Neutrophil (primary cell): Measurements from ENCODE around the gene CAMK1D.
"Not testable (repeated sequence)": the region's sequence is repeated elsewhere in the genome, so short reads cannot be mapped to it uniquely, and the experiment has no call there.

Experiments used
- H3K27ac ChIP-seq: fragments of 200-600 bp; sonication (generic); 2 replicates; pipeline ENCODE4 v1.5.1; 2016; ENCODE audit warnings: mild to moderate bottlenecking, moderate library complexity
- H3K27me3 ChIP-seq: fragments of 200-600 bp; sonication (generic); 2 replicates; pipeline ENCODE4 v1.6.0; 2016; ENCODE audit warnings: mild to moderate bottlenecking
- H3K36me3 ChIP-seq: fragments of 200-600 bp; sonication (generic); 2 replicates; pipeline ENCODE4 v1.5.1; 2017
- H3K4me1 ChIP-seq, 2 experiments: fragments of 200-600 bp in 1 of 2; sonication (generic) in 1 of 2; 1 replicate in 1 of 2; 2 replicates in 1 of 2; pipeline versions ENCODE4 v1.5.1 to v1.6.1; 2013 to 2016; ENCODE audit warnings: low read depth in 1 of 2, low read length in 1 of 2, mild to moderate bottlenecking in 1 of 2, moderate library complexity in 1 of 2; ENCODE audit not compliant: control insufficient read depth in 1 of 2, insufficient read depth in 1 of 2
- H3K4me3 ChIP-seq, 2 experiments: fragments of 200-600 bp in 1 of 2; sonication (generic) in 1 of 2; 1 replicate in 1 of 2; 2 replicates in 1 of 2; pipeline ENCODE4 v1.5.1; 2013 to 2016; ENCODE audit warnings: low read depth in 1 of 2, low read length in 1 of 2, mild to moderate bottlenecking in 1 of 2, moderate library complexity in 1 of 2
- H3K9me3 ChIP-seq: fragments of 200-600 bp; sonication (generic); 2 replicates; pipeline ENCODE4 v1.5.1; 2016
- TF ChIP-seq, protein P1 (sequence below): fragments of 200-600 bp; sonication (generic); IDR thresholded peaks from 2 replicates; pipeline ENCODE4 v1.5.1; 2016; ENCODE audit warnings: antibody characterized with exemption

The CAMK1D gene

DNA sequence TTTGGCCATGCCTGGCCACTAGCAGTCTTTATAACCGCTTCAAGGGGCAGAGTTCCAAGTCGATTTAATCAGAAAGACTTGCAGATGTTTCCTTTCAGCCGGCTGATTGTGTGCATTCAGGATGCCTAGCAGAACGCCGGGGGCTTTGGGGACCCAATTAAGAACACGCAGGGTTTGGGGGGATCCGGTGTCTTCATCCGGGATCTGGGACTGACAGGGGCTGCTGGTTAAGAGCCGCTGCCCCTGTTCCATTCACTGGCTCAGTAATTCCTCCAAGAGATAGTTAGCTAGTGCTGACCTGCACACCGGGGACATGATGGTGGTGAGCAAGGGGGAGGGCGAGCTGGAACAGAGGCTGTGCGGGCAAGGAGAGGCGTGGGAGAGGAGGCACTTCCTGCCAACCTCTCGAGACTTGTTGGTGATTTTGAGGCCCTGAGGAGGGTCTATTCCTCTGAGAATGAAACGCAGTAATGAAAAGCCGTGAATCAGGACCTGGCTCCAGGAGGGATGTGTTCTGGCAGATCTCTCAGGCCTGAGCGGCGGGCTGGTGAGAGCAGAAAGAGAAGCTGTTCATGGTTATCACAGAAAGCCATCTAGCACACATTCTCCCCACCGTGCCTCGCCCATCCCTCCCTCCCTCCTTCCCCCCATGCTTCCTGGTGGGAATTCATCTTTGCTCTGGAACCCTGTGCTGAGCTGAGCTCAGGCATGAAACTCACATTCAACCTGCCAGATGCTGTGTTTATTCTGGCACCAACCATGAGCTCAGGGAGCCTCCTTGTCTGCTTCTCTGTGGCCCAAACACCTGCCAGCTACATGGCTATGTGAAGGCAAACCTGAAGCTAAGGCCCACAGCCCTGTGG lies 500.2 kb downstream of the CAMK1D start:
- H3K9me3 ChIP-seq: no peaks in the 10 kb centered on the region
- peaks cover 44% of the 10 kb centered on the region for H3K27me3 ChIP-seq
- no peaks in the 10 kb centered on the region for H3K36me3 ChIP-seq
- H3K4me3 ChIP-seq: no peak overlapping the region
- H3K4me1 ChIP-seq: no peaks in the 10 kb centered on the region
- TF ChIP-seq, protein P1, sequence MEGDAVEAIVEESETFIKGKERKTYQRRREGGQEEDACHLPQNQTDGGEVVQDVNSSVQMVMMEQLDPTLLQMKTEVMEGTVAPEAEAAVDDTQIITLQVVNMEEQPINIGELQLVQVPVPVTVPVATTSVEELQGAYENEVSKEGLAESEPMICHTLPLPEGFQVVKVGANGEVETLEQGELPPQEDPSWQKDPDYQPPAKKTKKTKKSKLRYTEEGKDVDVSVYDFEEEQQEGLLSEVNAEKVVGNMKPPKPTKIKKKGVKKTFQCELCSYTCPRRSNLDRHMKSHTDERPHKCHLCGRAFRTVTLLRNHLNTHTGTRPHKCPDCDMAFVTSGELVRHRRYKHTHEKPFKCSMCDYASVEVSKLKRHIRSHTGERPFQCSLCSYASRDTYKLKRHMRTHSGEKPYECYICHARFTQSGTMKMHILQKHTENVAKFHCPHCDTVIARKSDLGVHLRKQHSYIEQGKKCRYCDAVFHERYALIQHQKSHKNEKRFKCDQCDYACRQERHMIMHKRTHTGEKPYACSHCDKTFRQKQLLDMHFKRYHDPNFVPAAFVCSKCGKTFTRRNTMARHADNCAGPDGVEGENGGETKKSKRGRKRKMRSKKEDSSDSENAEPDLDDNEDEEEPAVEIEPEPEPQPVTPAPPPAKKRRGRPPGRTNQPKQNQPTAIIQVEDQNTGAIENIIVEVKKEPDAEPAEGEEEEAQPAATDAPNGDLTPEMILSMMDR: no peak
- no peak overlapping the region for H3K27ac ChIP-seq

DNA sequence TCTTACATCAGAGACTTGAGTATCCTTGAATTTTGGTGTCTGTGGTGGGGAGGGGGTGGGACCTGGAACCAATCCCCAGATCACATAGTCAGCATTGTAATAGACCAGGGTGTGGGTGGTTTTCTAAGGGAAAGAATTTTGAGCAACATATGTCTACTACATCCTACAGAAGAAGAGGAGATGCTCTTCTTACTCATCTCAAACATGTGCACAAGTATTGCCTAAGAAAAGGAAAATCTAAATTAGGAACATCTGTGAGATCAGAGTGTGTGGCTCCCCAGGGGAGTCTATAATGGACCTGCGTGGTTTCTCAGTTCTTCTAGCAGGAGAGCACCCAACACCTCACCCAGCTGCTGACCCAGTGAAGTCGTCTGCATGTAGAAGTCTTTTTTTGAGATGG lies 503.3 kb downstream of the CAMK1D start:
- no peak overlapping the region for H3K4me3 ChIP-seq
- H3K4me1 ChIP-seq: no peaks in the 10 kb centered on the region
- no peaks in the 10 kb centered on the region for H3K36me3 ChIP-seq
- no peak overlapping the region for H3K27ac ChIP-seq
- H3K27me3 ChIP-seq: peaks cover 28% of the 10 kb centered on the region
- H3K9me3 ChIP-seq: no peaks in the 10 kb centered on the region
- TF ChIP-seq, protein P1: no peak

DNA sequence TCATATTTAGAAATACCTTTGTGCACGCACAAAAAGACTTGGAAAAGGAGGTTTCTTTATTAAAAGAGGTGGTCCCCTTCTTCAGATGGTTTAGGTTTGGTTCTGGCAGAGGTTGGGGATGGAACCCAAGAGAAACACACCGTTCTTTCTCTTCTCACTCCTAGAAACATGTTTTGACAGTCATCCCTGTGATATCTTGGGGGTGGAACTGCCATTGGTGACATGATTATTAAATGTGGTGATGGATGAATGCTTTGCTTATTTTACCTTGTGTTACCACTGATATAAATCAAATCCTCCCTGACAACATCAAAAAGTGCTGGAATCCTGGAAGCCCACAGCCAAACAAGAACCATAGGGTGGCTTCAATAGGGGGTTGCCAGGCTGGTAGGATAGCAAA lies 505.6 kb downstream of the CAMK1D start:
- Histone ChIP-seq H3K4me3 (no peak overlapping the region), H3K27ac (no peak overlapping the region), H3K4me1 (no peaks in the 10 kb centered on the region), H3K36me3 (no peaks in the 10 kb centered on the region), H3K9me3 (no peaks in the 10 kb centered on the region), H3K27me3 (peaks cover 5% of the 10 kb centered on the region)
- TF ChIP-seq, protein P1: no peak

DNA sequence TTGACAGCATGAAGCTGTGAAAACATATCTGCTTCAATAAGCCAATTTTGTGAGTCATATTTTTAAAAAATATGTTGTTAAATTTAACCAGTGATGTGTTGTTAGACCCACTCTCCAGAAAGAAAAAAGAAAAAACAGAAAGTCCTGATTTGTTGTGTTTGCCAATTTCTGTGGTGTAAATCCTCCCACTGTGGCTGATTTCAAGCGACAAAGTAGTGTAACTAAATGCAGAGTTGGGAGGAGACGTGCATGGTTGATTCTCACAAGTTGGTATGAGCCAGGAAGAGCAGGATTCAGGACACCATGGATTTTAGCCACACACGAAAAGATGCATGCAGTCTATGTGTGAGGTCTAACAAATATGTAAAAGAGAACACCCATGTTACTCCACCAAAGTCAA lies 513.1 kb downstream of the CAMK1D start:
- Histone ChIP-seq H3K9me3 (no peaks in the 10 kb centered on the region), H3K4me3 (no peak overlapping the region), H3K27ac (no peak overlapping the region), H3K36me3 (no peaks in the 10 kb centered on the region), H3K27me3 (no peaks in the 10 kb centered on the region), H3K4me1 (no peaks in the 10 kb centered on the region)
- TF ChIP-seq, protein P1: no peak

DNA sequence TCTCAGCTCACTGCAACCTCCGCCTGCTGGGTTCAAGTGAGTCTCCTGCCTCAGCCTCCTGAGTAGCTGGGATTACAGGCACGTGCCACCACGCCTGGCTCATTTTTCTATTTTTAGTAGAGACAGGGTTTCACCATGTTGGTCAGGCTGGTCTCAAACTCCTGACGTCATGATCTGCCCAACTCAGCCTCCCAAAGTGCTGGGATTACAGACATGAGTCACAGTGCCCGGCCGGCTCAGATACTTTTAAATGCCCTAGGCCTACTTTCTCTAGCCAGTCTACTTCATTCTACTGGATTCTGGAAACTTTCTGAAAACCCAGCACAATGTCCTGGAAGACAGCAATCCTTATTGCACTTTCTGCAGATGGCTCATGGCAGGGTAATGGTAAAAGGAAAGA lies 516.2 kb downstream of the CAMK1D start:
- not testable (repeated sequence) for H3K27ac ChIP-seq, H3K4me1 ChIP-seq, H3K4me3 ChIP-seq, H3K27me3 ChIP-seq, H3K36me3 ChIP-seq, H3K9me3 ChIP-seq

DNA sequence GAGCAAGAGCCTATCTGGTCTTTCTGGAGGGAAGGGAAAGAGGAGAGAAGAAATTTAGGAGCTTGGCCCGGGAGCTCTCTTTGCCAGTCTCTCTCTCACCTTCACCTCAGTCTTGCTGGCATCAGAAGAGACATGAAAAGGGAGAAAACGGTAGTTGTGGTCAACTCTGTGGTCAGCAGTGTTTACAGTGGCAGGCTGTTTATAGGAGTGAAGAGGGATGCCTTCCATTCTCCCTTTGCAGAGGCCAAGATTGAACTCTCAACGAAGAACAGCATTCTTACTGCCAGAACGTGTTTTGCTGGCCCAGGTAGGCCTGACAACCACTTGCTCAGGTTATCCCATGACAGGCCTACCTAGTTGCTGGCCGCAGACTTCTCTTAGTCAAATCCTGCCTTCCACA lies 518.9 kb downstream of the CAMK1D start:
- TF ChIP-seq, protein P1: no peak
- no peaks in the 10 kb centered on the region for H3K36me3 ChIP-seq
- H3K9me3 ChIP-seq: no peaks in the 10 kb centered on the region
- H3K27me3 ChIP-seq: no peaks in the 10 kb centered on the region
- no peaks in the 10 kb centered on the region for H3K4me1 ChIP-seq
- no peak overlapping the region for H3K4me3 ChIP-seq
- H3K27ac ChIP-seq: no peak overlapping the region
